GM12878 (cell line): ENCODE measurements around the gene MTMR1.

ENCODE experiments used
- BRCA1 ChIP-seq: IDR thresholded peaks from 2 replicates; pipeline ENCODE4 v1.6.1; 2011; ENCODE audit warnings: low read depth, low read length, improper control_type of control experiment
- CTCF ChIP-seq, 3 experiments: IDR thresholded peaks in 2 of 3; conservative IDR thresholded peaks in 1 of 3; 2 replicates each; pipeline ENCODE4 v1.5.1; 2011; ENCODE audit warnings: low read depth in 3 of 3, low read length in 3 of 3, mild to moderate bottlenecking in 3 of 3, control low read depth in 2 of 3, moderate library complexity in 2 of 3, inconsistent platforms in 1 of 3, mixed read lengths in 1 of 3; ENCODE audit not compliant: control insufficient read depth in 2 of 3, insufficient read depth in 1 of 3; ENCODE audit errors: extremely low read depth in 1 of 3
- EP300 ChIP-seq, 2 experiments: fragments of 150-350 bp in 1 of 2; IDR thresholded peaks; 2 replicates each; pipeline ENCODE4 v1.6.1; 2011 to 2012; ENCODE audit warnings: low read depth in 2 of 2, low read length in 2 of 2, borderline replicate concordance in 1 of 2, improper control_type of control experiment in 1 of 2, inconsistent platforms in 1 of 2; ENCODE audit not compliant: control insufficient read depth in 1 of 2
- FOS ChIP-seq: IDR thresholded peaks from 3 replicates; pipeline ENCODE4 v1.6.1; 2011; ENCODE audit warnings: borderline replicate concordance; ENCODE audit not compliant: insufficient read length; ENCODE audit errors: extremely low read depth
- GABPA ChIP-seq: IDR thresholded peaks from 2 replicates; pipeline ENCODE4 v1.6.1; 2014; ENCODE audit warnings: antibody characterized with exemption, low read depth, mild to moderate bottlenecking, inconsistent platforms
- NFXL1 ChIP-seq: fragments of 450-650 bp; IDR thresholded peaks from 2 replicates; pipeline ENCODE4 v1.6.1; 2017; ENCODE audit warnings: antibody characterized with exemption, mild to moderate bottlenecking, borderline replicate concordance
- POLR2A ChIP-seq: IDR thresholded peaks from 2 replicates; pipeline ENCODE4 v1.6.1; 2011; ENCODE audit warnings: low read depth, mild to moderate bottlenecking, low read length
- RFX5 ChIP-seq: IDR thresholded peaks from 2 replicates; pipeline ENCODE4 v1.6.1; 2011; ENCODE audit warnings: low read depth, low read length, improper control_type of control experiment
- SIX5 ChIP-seq: IDR thresholded peaks from 2 replicates; pipeline ENCODE4 v1.6.1; 2011; ENCODE audit warnings: mild to moderate bottlenecking, low read depth, low read length, moderate library complexity; ENCODE audit not compliant: severe bottlenecking
- USF2 ChIP-seq: IDR thresholded peaks from 2 replicates; pipeline ENCODE4 v1.6.1; 2011; ENCODE audit warnings: low read depth, low read length, improper control_type of control experiment, borderline replicate concordance
- YY1 ChIP-seq: IDR thresholded peaks from 2 replicates; pipeline ENCODE4 v1.6.1; 2011; ENCODE audit warnings: low read depth, mild to moderate bottlenecking, low read length
- ZNF24 ChIP-seq: fragments of 450-650 bp; IDR thresholded peaks from 2 replicates; pipeline ENCODE4 v1.6.1; 2017; ENCODE audit warnings: antibody characterized with exemption, mild to moderate bottlenecking

- TF ChIP-seq POLR2A = no peak
- no peak for TF ChIP-seq GABPA
- TF ChIP-seq EP300 (IDR thresholded peaks at IDR 0.05; ENCODE audit: borderline replicate concordance in 1 of 2, control insufficient read depth in 1 of 2, low read depth in 2 of 2, low read length in 2 of 2) = no peak
- no peak for TF ChIP-seq SIX5
- TF ChIP-seq YY1 = no peak
- no peak for TF ChIP-seq BRCA1
- no peak for TF ChIP-seq CTCF (IDR thresholded peaks at IDR 0.05 in 2 of 3, conservative IDR thresholded peaks at IDR 0.05 in 1 of 3; ENCODE audit: control insufficient read depth in 2 of 3, extremely low read depth in 1 of 3, insufficient read depth in 1 of 3, low read depth in 3 of 3, low read length in 3 of 3)
- no peak for TF ChIP-seq FOS
- TF ChIP-seq USF2 = no peak
- TF ChIP-seq NFXL1 = no peak
- TF ChIP-seq RFX5 = no peak
- TF ChIP-seq ZNF24 = no peak
These were observed 4.4 kb downstream of the MTMR1 start for GRCh38 chrX:150697641-150698040.
